ENCODE measurements around the gene PEX6.

PEX6 gene

GRCh38 chr6:42940493-42941045 is 38.4 kb downstream of the PEX6 start:
- H3K36me3 ChIP-seq, result peaks cover 95% of the 10 kb centered on the region
- no peak overlapping the region for H3K4me3 ChIP-seq (ENCODE audit: low read depth in 1 of 2, low read length in 1 of 2)
- peak overlapping the region; percentile 56 for H3K27ac ChIP-seq
- H3K4me1 ChIP-seq (ENCODE audit: control insufficient read depth in 1 of 2, insufficient read depth in 1 of 2, low read depth in 1 of 2, low read length in 1 of 2), result peaks cover 1 to 4% of the 10 kb centered on the region in 2 experiments
- H3K9me3 ChIP-seq, result no peaks in the 10 kb centered on the region
- H3K27me3 ChIP-seq, result no peaks in the 10 kb centered on the region
- no peak for TF ChIP-seq CTCF (IDR thresholded peaks at IDR 0.05)

- Histone ChIP-seq H3K27ac (peak overlapping the region; percentile 56), H3K4me3 (ENCODE audit: low read depth in 1 of 2, low read length in 1 of 2) (no peak overlapping the region), H3K9me3 (no peaks in the 10 kb centered on the region), H3K36me3 (peaks cover 96% of the 10 kb centered on the region), H3K27me3 (no peaks in the 10 kb centered on the region), H3K4me1 (ENCODE audit: control insufficient read depth in 1 of 2, insufficient read depth in 1 of 2, low read depth in 1 of 2, low read length in 1 of 2) (peaks cover 9 to 12% of the 10 kb centered on the region in 2 experiments)
- no peak for TF ChIP-seq CTCF (IDR thresholded peaks at IDR 0.05)
These were observed 39.2 kb downstream of the PEX6 start for GRCh38 chr6:42939810-42940167.

GRCh38 chr6:42938987-42939809 is 39.8 kb downstream of the PEX6 start:
- Histone ChIP-seq H3K36me3 (peaks cover 96% of the 10 kb centered on the region), H3K4me3 (ENCODE audit: low read depth in 1 of 2, low read length in 1 of 2) (no peak overlapping the region), H3K27ac (peak overlapping the region; percentile 56), H3K27me3 (no peaks in the 10 kb centered on the region), H3K9me3 (no peaks in the 10 kb centered on the region), H3K4me1 (ENCODE audit: control insufficient read depth in 1 of 2, insufficient read depth in 1 of 2, low read depth in 1 of 2, low read length in 1 of 2) (peaks cover 15 to 18% of the 10 kb centered on the region in 2 experiments)
- no peak for TF ChIP-seq CTCF (IDR thresholded peaks at IDR 0.05)

- Histone ChIP-seq H3K4me1 (ENCODE audit: control insufficient read depth in 1 of 2, insufficient read depth in 1 of 2, low read depth in 1 of 2, low read length in 1 of 2) (peaks cover 23 to 26% of the 10 kb centered on the region in 2 experiments), H3K9me3 (no peaks in the 10 kb centered on the region), H3K4me3 (ENCODE audit: low read depth in 1 of 2, low read length in 1 of 2) (no peak overlapping the region), H3K27ac (peak overlapping the region; percentile 56), H3K27me3 (no peaks in the 10 kb centered on the region), H3K36me3 (peaks cover 89% of the 10 kb centered on the region)
- TF ChIP-seq CTCF (IDR thresholded peaks at IDR 0.05), result no peak
These were observed 40.6 kb downstream of the PEX6 start for GRCh38 chr6:42938428-42938796.

- peaks cover 29 to 32% of the 10 kb centered on the region in 2 experiments for H3K4me1 ChIP-seq (ENCODE audit: control insufficient read depth in 1 of 2, insufficient read depth in 1 of 2, low read depth in 1 of 2, low read length in 1 of 2)
- peak overlapping the region; percentile 56 for H3K27ac ChIP-seq
- H3K4me3 ChIP-seq (ENCODE audit: low read depth in 1 of 2, low read length in 1 of 2), result no peak overlapping the region
- H3K9me3 ChIP-seq, result no peaks in the 10 kb centered on the region
- H3K36me3 ChIP-seq, result peaks cover 83% of the 10 kb centered on the region
- TF ChIP-seq CTCF (IDR thresholded peaks at IDR 0.05), result no peak
- H3K27me3 ChIP-seq, result no peaks in the 10 kb centered on the region
These were observed 41.2 kb downstream of the PEX6 start for GRCh38 chr6:42937548-42938427.
